Body of pancreas (tissue), 4 donors: Measurements from ENCODE around the gene SMIM14. TPM values are rescaled to one million over a fixed set of nuclear protein-coding genes. Genes with fewer than 3 reads are reported as not detected.
"Not testable (repeated sequence)": the region's sequence is repeated elsewhere in the genome, so short reads cannot be mapped to it uniquely, and the experiment has no call there.

Experiments
- ATAC-seq: fragments of 150-250 bp; one replicate; pipeline ENCODE4 v1.9.1; 2016
- DNase-seq, 4 donors: peaks; one replicate each; pipeline ENCODE4 v3.0.0-alpha.2; 2019
- H3K27ac ChIP-seq, 4 donors: fragments of 200-600 bp; sonication (generic); 1 replicate in 3 of 4; 2 replicates in 1 of 4; pipeline versions ENCODE4 v1.5.1 to v1.6.1; 2016 to 2019; ENCODE audit warnings: mild to moderate bottlenecking in 1 of 4, mixed read lengths in 1 of 4, moderate library complexity in 1 of 4
- H3K27me3 ChIP-seq, 2 donors: fragments of 200-600 bp; sonication (generic); one replicate each; pipeline ENCODE4 v1.6.0; 2016; ENCODE audit warnings: mild to moderate bottlenecking in 1 of 2
- H3K36me3 ChIP-seq, 2 donors: fragments of 200-600 bp; sonication (generic); replicated peaks in 1 of 2; 2 replicates each; pipeline ENCODE4 v1.5.1; 2016; ENCODE audit warnings: low read depth in 2 of 2; ENCODE audit not compliant: insufficient read depth in 1 of 2
- H3K4me1 ChIP-seq: fragments of 200-600 bp; sonication (generic); one replicate; pipeline ENCODE4 v1.6.0; 2016
- H3K4me3 ChIP-seq, 2 donors: fragments of 200-600 bp; sonication (generic); 1 replicate in 1 of 2; 2 replicates in 1 of 2; pipeline ENCODE4 v1.5.1; 2016 to 2019
- H3K9me3 ChIP-seq, 3 donors: fragments of 200-600 bp; sonication (generic); 1 replicate in 2 of 3; 2 replicates in 1 of 3; pipeline ENCODE4 v1.5.1; 2016
- POLR2A ChIP-seq, 3 donors: fragments of 450-650 bp; IDR thresholded peaks; one replicate each; pipeline ENCODE4 v1.6.1; 2016; ENCODE audit warnings: antibody characterized with exemption in 3 of 3, mild to moderate bottlenecking in 2 of 3
- WGBS, 2 donors: methylation state at CpG; one replicate each; pipeline ENCODE4 v1.1.5; 2017; 5-methylcytosine and 5-hydroxymethylcytosine counted together
- intact Hi-C: fragments of 100-400 bp; cut with DNase I; formaldehyde crosslinking; loops from one replicate; pipeline ENCODE4 v1.15.1; 2023
- total RNA-seq, 2 donors: library from RNA; depleted of rRNA; stranded (reverse); fragments of >200 nt; gene quantifications; one replicate each; pipeline ENCODE4 v1.1.0, GENCODE V29; 2016
- TF ChIP-seq, protein P1 (sequence below), 7 experiments: fragments of 450-650 bp in 4 of 7; fragments of 200-600 bp in 3 of 7; sonication (generic) in 3 of 7; IDR thresholded peaks; one replicate each; pipeline ENCODE4 v1.5.1; 2016 to 2019; ENCODE audit warnings: antibody characterized with exemption in 7 of 7

The SMIM14 gene
- total RNA-seq, 2 donors from 2014 or later, result 24.4 to 26.2 TPM

DNA sequence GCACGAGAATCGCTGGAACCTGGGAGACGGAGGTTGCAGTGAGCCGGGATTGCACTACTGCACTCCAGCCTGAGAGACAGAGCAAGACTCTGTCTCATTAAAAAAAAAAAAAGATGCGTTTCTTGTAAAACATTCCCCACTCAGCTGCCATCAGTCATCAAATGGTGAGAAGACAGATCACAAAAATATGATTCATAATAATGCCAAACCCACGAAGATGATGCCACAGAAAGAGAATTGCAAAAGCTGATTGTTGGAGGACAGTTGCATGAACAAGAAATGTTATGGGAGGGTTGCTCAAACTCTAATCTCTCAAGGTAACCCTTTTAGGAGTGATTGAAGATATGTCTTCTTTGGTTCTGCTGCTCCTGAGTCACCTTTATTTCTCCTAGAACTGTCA, 21.4 kb upstream of the SMIM14 start:
- Histone ChIP-seq H3K9me3 (no peaks in the 10 kb centered on the region), H3K4me3 (no peak overlapping the region), H3K36me3 (no peaks in the 10 kb centered on the region), H3K27me3 (no peaks in the 10 kb centered on the region), H3K27ac (no peak overlapping the region), H3K4me1 (peaks cover 9% of the 10 kb centered on the region)
- intact Hi-C loops, result no loop called here
- 84 to 89% methylated on average over 6 of the region's 6 CpGs for WGBS, 2 donors
- TF ChIP-seq, protein P1, sequence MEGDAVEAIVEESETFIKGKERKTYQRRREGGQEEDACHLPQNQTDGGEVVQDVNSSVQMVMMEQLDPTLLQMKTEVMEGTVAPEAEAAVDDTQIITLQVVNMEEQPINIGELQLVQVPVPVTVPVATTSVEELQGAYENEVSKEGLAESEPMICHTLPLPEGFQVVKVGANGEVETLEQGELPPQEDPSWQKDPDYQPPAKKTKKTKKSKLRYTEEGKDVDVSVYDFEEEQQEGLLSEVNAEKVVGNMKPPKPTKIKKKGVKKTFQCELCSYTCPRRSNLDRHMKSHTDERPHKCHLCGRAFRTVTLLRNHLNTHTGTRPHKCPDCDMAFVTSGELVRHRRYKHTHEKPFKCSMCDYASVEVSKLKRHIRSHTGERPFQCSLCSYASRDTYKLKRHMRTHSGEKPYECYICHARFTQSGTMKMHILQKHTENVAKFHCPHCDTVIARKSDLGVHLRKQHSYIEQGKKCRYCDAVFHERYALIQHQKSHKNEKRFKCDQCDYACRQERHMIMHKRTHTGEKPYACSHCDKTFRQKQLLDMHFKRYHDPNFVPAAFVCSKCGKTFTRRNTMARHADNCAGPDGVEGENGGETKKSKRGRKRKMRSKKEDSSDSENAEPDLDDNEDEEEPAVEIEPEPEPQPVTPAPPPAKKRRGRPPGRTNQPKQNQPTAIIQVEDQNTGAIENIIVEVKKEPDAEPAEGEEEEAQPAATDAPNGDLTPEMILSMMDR (IDR thresholded peaks at IDR 0.05), result no peak
- ATAC-seq (no peak), DNase-seq (no peak)

DNA sequence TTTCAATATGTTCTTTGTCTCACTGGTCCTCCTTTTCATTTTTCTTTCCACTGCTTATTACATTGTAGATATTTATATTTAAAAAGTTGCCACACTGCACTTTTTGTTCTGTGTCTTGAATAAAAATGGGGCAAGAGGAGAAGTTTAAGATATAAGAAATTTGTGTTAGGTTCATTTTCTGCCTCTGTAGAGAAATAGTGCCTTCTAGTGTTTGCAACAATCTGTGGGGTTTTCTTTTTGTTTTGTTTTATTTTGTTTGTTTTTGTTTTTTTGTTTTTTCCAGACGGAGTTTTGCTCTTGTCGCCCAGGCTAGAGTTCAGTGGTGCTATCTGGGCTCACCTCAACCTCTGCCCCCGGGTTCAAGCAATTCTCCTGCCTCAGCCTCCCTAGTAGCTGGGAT, 20.1 kb upstream of the SMIM14 start:
- no peaks in the 10 kb centered on the region for H3K9me3 ChIP-seq
- 75 to 86% methylated on average over 3 of the region's 3 CpGs for WGBS, 2 donors
- H3K4me3 ChIP-seq, result no peak overlapping the region
- no peak overlapping the region for H3K27ac ChIP-seq
- H3K27me3 ChIP-seq, result no peaks in the 10 kb centered on the region
- peaks cover 9% of the 10 kb centered on the region for H3K4me1 ChIP-seq
- H3K36me3 ChIP-seq, result no peaks in the 10 kb centered on the region
- DNase-seq (no peak), ATAC-seq (no peak)
- no peak for TF ChIP-seq POLR2A (IDR thresholded peaks at IDR 0.05)
- TF ChIP-seq, protein P1 (IDR thresholded peaks at IDR 0.05), result peak in 5 of 7 experiments; percentile 7 to 51 (median 37)
- intact Hi-C loops, result no loop called here

DNA sequence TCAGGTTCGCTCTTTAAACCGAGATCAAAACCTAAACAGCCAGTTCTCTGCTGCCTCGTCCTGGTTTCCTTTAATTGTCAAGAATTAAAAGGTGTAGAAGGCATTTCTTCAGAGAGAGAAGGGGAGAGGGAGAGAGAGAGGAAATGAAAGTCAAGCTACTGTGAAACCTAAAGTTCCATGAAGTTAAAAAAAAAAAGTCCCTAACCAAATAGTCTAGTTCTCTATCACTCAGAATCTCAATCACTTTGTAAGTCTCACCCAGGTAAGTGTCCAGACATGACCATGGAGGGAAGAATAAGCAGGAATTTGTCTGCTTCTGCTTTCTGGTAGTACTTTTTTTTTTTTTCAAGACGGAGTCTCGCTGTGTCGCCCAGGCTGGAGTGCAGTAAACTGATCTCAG, 18.8 kb upstream of the SMIM14 start:
- intact Hi-C loops, result no loop called here
- Histone ChIP-seq H3K36me3 (no peaks in the 10 kb centered on the region), H3K27ac (no peak overlapping the region), H3K27me3 (no peaks in the 10 kb centered on the region), H3K4me3 (no peak overlapping the region), H3K4me1 (peaks cover 9% of the 10 kb centered on the region), H3K9me3 (no peaks in the 10 kb centered on the region)
- DNase-seq (no peak), ATAC-seq (no peak)
- WGBS, 2 donors, result 92% methylated on average over 6 of the region's 6 CpGs
- TF ChIP-seq, protein P1 (IDR thresholded peaks at IDR 0.05), result no peak
- no peak for TF ChIP-seq POLR2A (IDR thresholded peaks at IDR 0.05)

DNA sequence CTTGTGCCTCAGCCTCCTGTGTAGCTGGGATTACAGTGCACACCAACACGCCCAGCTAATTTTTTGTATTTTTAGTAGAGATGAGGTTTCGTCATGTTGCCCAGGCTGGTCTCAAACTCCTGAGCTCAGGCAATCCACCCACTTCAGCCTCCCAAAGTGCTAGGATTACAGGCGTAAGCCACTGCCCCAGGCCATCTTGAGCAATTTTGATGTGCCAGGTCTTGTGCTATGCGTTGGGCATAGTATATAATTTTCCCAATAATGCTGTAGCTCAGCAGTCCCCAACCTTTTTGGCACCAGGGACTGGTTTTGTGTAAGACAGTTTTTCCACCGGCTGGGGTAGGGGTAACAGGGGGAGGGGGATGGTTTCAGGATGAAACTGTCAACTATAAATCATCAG, 18.0 kb upstream of the SMIM14 start:
- peak overlapping the region in 2 of 4 donors; percentile 43 to 66 for H3K27ac ChIP-seq
- intact Hi-C loops, ATAC-seq: not testable (repeated sequence)

DNA sequence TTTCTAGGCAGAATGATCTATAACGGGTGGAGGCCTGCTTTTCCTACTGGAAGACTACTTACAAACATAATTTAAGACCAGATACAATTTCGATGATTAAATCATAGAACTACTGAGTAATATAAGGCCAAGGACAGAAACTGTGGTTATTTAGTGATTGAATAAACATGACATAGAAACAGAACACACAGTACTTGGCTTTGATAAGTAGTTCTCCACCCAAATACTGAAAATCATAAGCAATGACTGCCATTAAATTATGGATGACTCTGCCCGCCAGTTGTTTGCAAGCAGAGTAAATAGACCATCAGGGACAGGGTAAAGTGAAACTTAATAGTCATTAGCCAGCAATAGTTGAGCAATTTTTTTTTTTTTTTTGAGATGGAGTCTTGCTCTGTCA, 17.2 kb upstream of the SMIM14 start:
- TF ChIP-seq, protein P1 (IDR thresholded peaks at IDR 0.05), result no peak
- no peak for TF ChIP-seq POLR2A (IDR thresholded peaks at IDR 0.05)
- DNase-seq (peak; percentile 32 to 64 (median 36)), ATAC-seq (peak; percentile 90)
- WGBS, 2 donors, result 45 to 46% methylated on average over 3 of the region's 3 CpGs
- intact Hi-C loops, result no loop called here
- no peaks in the 10 kb centered on the region for H3K27me3 ChIP-seq
- H3K4me3 ChIP-seq, result no peak overlapping the region
- peaks cover 9% of the 10 kb centered on the region for H3K4me1 ChIP-seq
- no peaks in the 10 kb centered on the region for H3K9me3 ChIP-seq
- H3K36me3 ChIP-seq, result no peaks in the 10 kb centered on the region
- H3K27ac ChIP-seq, result peak overlapping the region in 2 of 4 donors; percentile 43 to 66

More for the DNA sequence above, 18.0 kb upstream of the SMIM14 start:
- not testable (repeated sequence) for H3K4me3 ChIP-seq, H3K9me3 ChIP-seq, H3K36me3 ChIP-seq, H3K27me3 ChIP-seq, DNase-seq, H3K4me1 ChIP-seq
- 95 to 100% methylated on average over 5 of the region's 5 CpGs for WGBS, 2 donors
